H54 (cell line): ENCODE measurements around the gene CES3.
"Not testable (repeated sequence)": the region's sequence is repeated elsewhere in the genome, so short reads cannot be mapped to it uniquely, and the experiment has no call there.

ENCODE experiments used
- DNase-seq: peaks from one replicate; pipeline ENCODE4 v3.0.0; 2011; ENCODE audit warnings: low spot score, mixed read lengths; ENCODE audit not compliant: insufficient read length
- FAIRE-seq: peaks from 3 replicates; lab custom pipeline; 2011; peaks lifted over from hg19 to GRCh38; lab: Jason Lieb, UNC
- POLR2A ChIP-seq: IDR thresholded peaks from 2 replicates; pipeline ENCODE4 v1.6.1; 2011; ENCODE audit warnings: low read depth, mild to moderate bottlenecking, low read length

The CES3 gene

DNA sequence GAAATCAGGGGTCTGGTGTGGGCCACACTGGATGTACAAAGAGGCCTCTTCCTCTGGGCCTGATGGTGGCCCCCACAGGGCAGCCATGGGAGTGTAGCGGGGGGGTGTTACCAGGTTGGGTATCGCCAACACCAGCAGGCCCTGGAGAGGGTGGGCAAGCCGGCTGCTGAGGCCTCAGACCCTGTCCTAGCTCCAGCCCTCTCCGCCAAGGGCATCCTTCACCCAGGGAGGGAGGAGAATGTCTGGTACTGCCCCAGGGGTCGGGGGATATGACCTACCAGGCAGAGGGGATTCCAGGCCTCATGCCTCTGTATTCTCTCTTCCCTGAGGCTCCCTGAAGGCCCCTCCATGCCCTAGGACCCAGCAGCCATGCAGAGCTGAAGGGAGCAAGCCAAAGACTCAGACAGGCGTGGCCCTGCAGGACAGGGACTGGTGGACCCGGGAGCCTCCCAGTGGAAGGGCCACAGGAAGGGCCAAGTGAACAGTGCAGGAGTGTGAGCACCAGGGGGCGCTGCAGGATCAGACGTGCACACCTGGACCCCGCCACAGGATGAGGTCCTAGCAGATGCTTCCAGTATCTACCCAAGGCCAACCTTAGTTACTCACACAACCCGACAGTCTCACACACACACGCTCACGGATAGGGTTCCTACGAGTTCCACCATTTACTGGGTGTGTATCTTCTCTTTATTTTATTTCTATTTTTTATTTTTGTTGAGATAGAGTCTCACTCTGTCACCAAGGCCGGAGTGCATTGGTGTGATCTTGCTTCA is 16.5 kb downstream of the CES3 start:
- FAIRE-seq (peak; percentile 70), DNase-seq (peak; percentile 84)
- TF ChIP-seq POLR2A, result no peak

DNA sequence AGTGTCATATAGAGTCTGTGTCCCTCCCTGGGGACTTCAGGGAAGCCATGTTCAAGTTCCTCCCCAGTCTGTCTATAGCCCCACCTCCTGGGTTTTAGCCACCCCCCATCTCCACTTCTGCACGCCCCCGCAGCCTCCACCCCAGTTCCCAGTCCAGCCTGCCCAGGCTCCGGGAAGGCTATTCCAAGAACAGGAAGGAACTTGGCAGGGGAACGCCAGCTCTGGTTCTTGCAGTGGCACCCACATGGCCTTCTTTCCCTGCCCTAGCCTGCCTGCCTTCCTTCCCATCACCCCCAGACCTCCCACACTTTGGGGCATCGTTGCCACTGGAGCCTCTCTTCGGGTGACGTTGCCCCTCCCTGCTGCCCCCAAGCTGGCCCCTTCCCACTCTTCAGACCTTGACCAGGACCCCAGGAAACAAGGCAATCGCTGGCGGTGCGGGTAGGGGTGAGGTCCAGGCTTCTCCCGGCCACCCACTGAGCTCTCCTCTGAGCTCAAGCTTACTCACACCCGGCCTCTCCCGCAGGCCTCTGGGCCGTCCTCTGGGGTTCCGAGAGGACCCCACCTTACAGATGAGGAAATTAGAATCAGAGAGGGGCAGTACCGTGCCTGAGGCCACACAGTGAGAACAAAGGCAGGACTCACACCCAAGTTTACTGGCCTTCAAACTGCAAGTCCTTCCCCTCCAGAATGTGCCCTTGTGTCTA is 18.1 kb downstream of the CES3 start:
- no peak for TF ChIP-seq POLR2A
- FAIRE-seq (no peak), DNase-seq (peak; percentile 71)

DNA sequence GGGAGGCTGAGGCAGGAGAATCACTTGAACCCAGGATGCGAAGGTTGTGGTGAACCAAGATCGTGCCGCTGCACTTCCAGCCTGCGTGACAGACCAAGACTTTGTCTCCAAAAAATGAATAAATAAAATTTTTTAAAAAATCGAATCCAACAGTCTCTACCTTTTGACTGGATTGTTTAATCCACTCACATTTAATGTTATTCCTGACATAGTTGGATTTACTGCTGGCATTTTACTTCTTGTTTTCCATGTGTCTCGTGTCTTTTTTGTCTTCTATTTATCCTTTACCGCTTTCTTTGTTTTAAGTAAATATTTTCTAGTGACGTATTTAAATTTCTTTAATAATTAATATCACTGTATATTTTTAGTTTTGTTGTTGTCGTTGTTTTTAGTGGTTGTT is 22.0 kb downstream of the CES3 start:
- TF ChIP-seq POLR2A, result no peak
- DNase-seq (no peak), FAIRE-seq (no peak)

- FAIRE-seq, result no peak
- no peak for DNase-seq
- TF ChIP-seq POLR2A, result no peak
Observed at GRCh38 chr16:66984892-66985311, 23.8 kb downstream of the CES3 start.

- DNase-seq (no peak), FAIRE-seq (no peak)
- no peak for TF ChIP-seq POLR2A
Observed at GRCh38 chr16:66986559-66986958, 25.5 kb downstream of the CES3 start.

DNA sequence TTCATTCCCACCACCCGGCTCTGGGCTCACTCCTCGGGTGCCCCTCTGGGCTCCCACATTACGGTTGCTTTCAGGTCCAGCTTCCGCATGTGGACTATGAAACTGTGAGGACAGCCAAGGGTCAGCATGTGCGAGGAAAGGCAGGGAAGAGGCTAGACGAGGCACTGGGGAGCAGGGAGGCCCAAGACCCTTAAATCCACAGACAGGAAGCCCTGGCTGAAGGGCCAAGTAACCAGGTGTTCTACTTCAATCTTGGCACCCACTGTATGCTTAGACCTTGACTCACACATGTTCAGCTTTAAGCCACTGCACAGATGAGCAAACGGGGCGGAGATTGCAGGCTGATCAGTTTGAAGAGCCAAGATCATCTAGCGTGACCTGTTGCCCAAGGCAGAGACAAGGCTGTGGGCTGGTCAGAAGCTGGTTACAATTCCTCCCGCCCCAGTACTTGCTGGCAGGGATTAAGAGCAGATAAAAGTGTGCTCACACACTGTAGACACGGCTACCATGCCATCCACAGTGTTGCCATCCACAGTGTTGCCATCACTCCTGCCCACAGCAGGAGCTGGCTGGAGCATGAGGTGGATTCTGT is 27.2 kb downstream of the CES3 start, which contains the start of gene CES4A:
Gene CES4A (plus strand): TSS at position 393 of the 592 bp plus-strand sequence. CDS start 184 bp downstream, at position 577.
- no peak for TF ChIP-seq POLR2A
- no peak for FAIRE-seq
- DNase-seq, result no peak

DNA sequence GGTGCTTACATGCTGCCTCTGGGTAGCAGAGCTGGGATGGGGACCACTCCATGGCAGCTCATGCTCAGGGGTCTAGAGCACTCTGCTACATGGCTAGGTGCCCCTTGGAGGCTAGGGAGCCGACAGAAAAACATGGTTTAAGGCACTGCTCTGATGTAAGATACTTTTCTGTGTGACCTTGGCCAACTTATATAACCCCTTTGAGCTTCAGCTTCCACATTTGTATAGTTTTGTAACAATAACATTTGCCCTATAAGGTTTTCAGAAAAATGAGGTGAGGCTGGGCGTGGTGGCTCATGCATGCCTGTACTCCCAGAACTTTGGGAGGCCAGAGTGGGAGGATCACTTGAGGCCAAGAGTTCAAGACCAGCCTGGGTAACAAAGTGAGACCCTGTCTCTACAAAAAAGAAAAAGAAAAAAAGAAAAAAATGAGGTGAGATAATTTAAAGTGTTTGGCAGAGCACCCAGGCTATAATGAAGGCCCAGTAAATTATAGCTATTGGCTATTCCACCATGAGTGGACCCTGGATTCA is 30.5 kb downstream of the CES3 start:
- no peak for TF ChIP-seq POLR2A
- FAIRE-seq (no peak), DNase-seq (no peak)

GRCh38 chr16:66993558-66993957 is 32.5 kb downstream of the CES3 start:
- not testable (repeated sequence) for FAIRE-seq, DNase-seq

DNA sequence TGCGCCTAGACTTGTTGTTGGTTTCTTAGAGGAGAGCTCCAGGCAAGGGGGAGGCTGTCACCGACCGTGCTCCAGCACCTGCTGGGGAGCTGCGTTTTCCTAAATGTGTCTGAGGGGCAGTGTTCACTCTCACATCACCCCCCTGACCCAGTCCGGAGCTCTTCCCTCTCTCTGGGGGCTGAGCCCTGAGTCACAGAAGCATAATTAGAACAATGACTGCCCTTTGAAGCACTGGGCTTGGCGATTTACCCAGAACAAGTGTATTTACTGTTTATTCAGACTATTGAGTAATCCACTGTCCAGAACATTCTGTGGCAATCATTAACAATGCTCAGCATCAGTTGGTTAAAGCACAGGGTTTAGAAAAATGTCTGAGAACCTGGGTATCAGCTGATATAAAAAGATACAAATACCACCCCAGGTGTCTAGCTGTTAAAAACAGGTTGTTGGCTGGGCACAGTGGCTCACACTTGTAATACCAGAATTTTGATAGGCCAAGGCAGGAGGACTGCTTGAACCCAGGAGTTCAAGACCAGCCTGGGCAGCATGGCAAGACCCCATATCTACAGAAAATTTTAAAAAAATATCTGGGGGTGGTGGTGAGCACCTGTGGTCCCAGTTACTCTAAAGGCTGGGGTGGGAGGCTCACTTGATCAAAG is 35.4 kb downstream of the CES3 start:
- FAIRE-seq (no peak), DNase-seq (no peak)
- TF ChIP-seq POLR2A, result no peak

- TF ChIP-seq POLR2A, result no peak
- no peak for DNase-seq
- FAIRE-seq, result no peak
Observed at GRCh38 chr16:66996983-66997358, 35.9 kb downstream of the CES3 start.

DNA sequence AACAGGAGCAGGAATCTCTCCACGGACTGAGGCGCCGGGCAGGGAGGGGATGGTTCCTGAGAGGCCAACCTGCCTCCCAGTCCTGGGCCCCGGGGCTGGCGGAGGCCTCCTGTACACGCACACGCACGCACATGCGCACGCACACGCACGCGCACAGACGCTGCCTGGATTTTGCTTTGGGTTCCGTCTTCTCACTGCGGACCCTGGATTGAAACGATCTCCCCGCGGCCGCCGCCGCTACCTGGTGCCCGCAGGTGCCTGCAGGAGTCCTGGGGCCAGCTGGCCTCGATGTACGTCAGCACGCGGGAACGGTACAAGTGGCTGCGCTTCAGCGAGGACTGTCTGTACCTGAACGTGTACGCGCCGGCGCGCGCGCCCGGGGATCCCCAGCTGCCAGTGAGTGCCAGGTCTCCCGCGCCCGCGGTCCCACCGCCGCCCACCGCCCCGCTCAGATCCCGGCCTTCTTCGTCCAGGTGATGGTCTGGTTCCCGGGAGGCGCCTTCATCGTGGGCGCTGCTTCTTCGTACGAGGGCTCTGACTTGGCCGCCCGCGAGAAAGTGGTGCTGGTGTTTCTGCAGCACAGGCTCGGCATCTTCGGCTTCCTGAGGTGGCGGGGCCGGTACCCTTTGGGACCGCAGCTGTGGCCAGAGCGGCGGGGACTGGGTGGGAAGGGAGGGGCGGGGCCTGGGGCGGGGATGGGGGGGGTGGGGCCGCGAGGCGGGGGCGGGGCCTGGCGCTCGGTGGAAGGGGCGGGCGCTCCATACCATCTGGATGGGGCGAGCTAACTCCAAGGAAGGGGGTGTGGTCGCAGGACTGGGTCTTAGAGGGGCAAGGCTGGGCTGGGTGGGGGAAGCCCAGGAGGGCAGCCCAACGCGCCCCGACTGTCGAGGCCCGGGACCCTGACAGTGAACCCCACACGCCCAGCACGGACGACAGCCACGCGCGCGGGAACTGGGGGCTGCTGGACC is 39.6 kb downstream of the CES3 start:
- TF ChIP-seq POLR2A, result no peak
- DNase-seq (no peak), FAIRE-seq (no peak)

DNA sequence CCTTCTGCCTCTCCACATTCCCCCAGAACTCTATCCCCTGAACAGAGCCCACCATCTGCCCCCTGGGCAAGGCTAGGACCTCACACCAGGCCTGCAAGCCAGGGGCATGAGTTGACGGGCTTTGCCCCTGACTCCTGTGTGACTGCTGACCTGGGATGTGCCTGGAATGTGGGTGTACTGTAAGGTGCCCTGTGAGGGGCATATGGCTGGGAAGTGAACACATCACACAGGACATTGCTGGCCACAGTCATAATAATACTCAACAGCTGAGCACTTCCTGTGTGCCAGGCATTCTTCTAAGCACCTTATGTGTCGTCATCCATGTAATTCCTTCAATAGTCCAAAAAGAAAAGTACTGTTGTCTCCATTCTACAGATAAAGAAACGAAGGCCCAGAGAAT is 40.7 kb downstream of the CES3 start:
- FAIRE-seq (no peak), DNase-seq (no peak)
- TF ChIP-seq POLR2A, result no peak
